HCT116 (cell line): ENCODE results near the gene RPS27. TPM values are rescaled to one million over a fixed set of nuclear protein-coding genes. Genes with fewer than 3 reads are reported as not detected.

Experiments used
- ATAC-seq: fragments of 200-7000 bp; cut with Tn5 transposase; 2 replicates; pipeline ENCODE4 v1.9.1; 2020; ENCODE audit warnings: mild to moderate bottlenecking, moderate library complexity
- BruUV-seq: library from RNA; stranded (reverse); fragments of 400-500 nt; replicated peaks from 2 replicates; lab custom pipeline; 2021; lab: Mats Ljungman, UMichigan
- CTCF ChIA-PET: fragments of 300-600 bp; sonication (Branson Sonifier 250); formaldehyde crosslinking; loops from one replicate; lab custom pipeline; 2021; ENCODE audit warnings: antibody characterized with exemption; lab: Charles Lee
- POLR2A ChIA-PET: fragments of 300-600, 350-600 bp; sonication (Branson Sonifier 250); formaldehyde crosslinking; loops from one replicate; lab custom pipeline; 2021; ENCODE audit warnings: antibody characterized with exemption; lab: Charles Lee
- RAD21 ChIA-PET, 2 experiments: fragments of 300-600 bp; sonication (Branson Sonifier 250); formaldehyde crosslinking; loops; one replicate each; lab custom pipeline; 2023; ENCODE audit warnings: low total read pairs in 2 of 2; ENCODE audit not compliant: uncharacterized antibody in 2 of 2, unreplicated experiment in 2 of 2, low non-redundant PET in 1 of 2; lab: Charles Lee
- DNase-seq: peaks from one replicate; pipeline ENCODE4 v3.0.0-alpha.2; 2010; ENCODE audit warnings: low read depth, low spot score
- H2AFZ ChIP-seq: fragments of 200-600 bp; shearing (Covaris generic), sonication (generic); 2 replicates; pipeline ENCODE4 v1.6.1; 2017; ENCODE audit warnings: low read depth, mixed run types, mixed read lengths, antibody characterized with exemption, low read length; ENCODE audit not compliant: poor library complexity, severe bottlenecking
- H3K27ac ChIP-seq: 2 replicates; pipeline ENCODE4 v1.5.1; 2012; ENCODE audit warnings: low read depth, low read length
- H3K27me3 ChIP-seq: fragments of 200-600 bp; sonication (generic); 2 replicates; pipeline ENCODE4 v1.6.1; 2016; ENCODE audit warnings: mixed run types, low read length, mixed read lengths; ENCODE audit not compliant: insufficient read depth
- H3K36me3 ChIP-seq, 2 experiments: fragments of 200-500 bp in 1 of 2; fragments of 200-600 bp in 1 of 2; sonication (Bioruptor generic) in 1 of 2; sonication (generic) in 1 of 2; 2 replicates each; pipeline versions ENCODE4 v1.5.1 to v1.6.1; 2014 to 2016; ENCODE audit warnings: low read length in 2 of 2, inconsistent platforms in 1 of 2, mixed read lengths in 1 of 2, mixed run types in 1 of 2; ENCODE audit not compliant: insufficient read depth in 2 of 2, control insufficient read depth in 1 of 2
- H3K4me1 ChIP-seq, 2 experiments: fragments of 200-600 bp in 1 of 2; sonication (generic) in 1 of 2; 2 replicates each; pipeline versions ENCODE4 v1.5.1 to v1.6.1; 2012 to 2017; ENCODE audit warnings: low read length in 2 of 2, inconsistent platforms in 1 of 2, mild to moderate bottlenecking in 1 of 2, mixed read lengths in 1 of 2, mixed run types in 1 of 2, moderate library complexity in 1 of 2; ENCODE audit not compliant: insufficient read depth in 2 of 2, control insufficient read depth in 1 of 2
- H3K4me2 ChIP-seq: fragments of 200-600 bp; sonication (generic); 2 replicates; pipeline ENCODE4 v1.6.1; 2017; ENCODE audit warnings: mixed run types, low read length, mixed read lengths
- H3K4me3 ChIP-seq, 2 experiments: fragments of 200-600 bp in 1 of 2; sonication (generic) in 1 of 2; replicated peaks in 1 of 2; 2 replicates each; pipeline ENCODE4 v1.5.1; 2011 to 2016; ENCODE audit warnings: low read length in 2 of 2, control low read depth in 1 of 2, low read depth in 1 of 2, mild to moderate bottlenecking in 1 of 2, mixed read lengths in 1 of 2, mixed run types in 1 of 2
- H3K79me2 ChIP-seq: fragments of 200-600 bp; sonication (generic); 2 replicates; pipeline ENCODE4 v1.6.1; 2017; ENCODE audit warnings: mild to moderate bottlenecking, mixed run types, low read length, moderate library complexity, mixed read lengths; ENCODE audit not compliant: insufficient read depth
- H3K9ac ChIP-seq: fragments of 200-600 bp; sonication (generic); 2 replicates; pipeline ENCODE4 v1.6.1; 2016; ENCODE audit warnings: low read length, mixed read lengths
- H3K9me2 ChIP-seq: fragments of 200-600 bp; sonication (generic), shearing (Covaris generic); 2 replicates; pipeline ENCODE4 v1.6.1; 2017; ENCODE audit warnings: mixed run types, mild to moderate bottlenecking, moderate library complexity; ENCODE audit not compliant: insufficient read depth
- H3K9me3 ChIP-seq, 2 experiments: fragments of 200-500 bp in 1 of 2; fragments of 200-600 bp in 1 of 2; sonication (Bioruptor generic) in 1 of 2; sonication (generic) in 1 of 2; 2 replicates each; pipeline ENCODE4 v1.6.1; 2014 to 2017; ENCODE audit warnings: low read length in 2 of 2, mixed read lengths in 2 of 2, inconsistent platforms in 1 of 2, low read depth in 1 of 2, mild to moderate bottlenecking in 1 of 2, mixed run types in 1 of 2, moderate library complexity in 1 of 2; ENCODE audit not compliant: control insufficient read depth in 1 of 2, insufficient read depth in 1 of 2
- H4K20me1 ChIP-seq: fragments of 200-600 bp; sonication (generic), shearing (Covaris generic); 2 replicates; pipeline ENCODE4 v1.6.1; 2017; ENCODE audit warnings: mixed run types, mild to moderate bottlenecking, moderate library complexity; ENCODE audit not compliant: insufficient read depth
- EGR1 ChIP-seq: IDR thresholded peaks from 2 replicates; pipeline ENCODE4 v1.6.1; 2012; ENCODE audit warnings: low read depth
- FOSL1 ChIP-seq: IDR thresholded peaks from 2 replicates; pipeline ENCODE4 v1.6.1; 2012; ENCODE audit warnings: low read depth
- MAX ChIP-seq: IDR thresholded peaks from 2 replicates; pipeline ENCODE4 v1.6.1; 2012
- REST ChIP-seq: IDR thresholded peaks from 2 replicates; pipeline ENCODE4 v1.6.1; 2012; ENCODE audit warnings: low read depth
- SIN3A ChIP-seq: IDR thresholded peaks from 2 replicates; pipeline ENCODE4 v1.6.1; 2012; ENCODE audit warnings: low read depth
- SRF ChIP-seq: IDR thresholded peaks from 2 replicates; pipeline ENCODE4 v1.6.1; 2012; ENCODE audit warnings: low read depth
- intact Hi-C: fragments of 100-400 bp; cut with micrococcal nuclease; formaldehyde crosslinking; loops from 2 replicates; pipeline ENCODE4 v1.10.0; 2022
- total RNA-seq: library from RNA; stranded (reverse); gene quantifications from one replicate; pipeline ENCODE4 v1.2.1, GENCODE V29; 2021; ENCODE audit not compliant: unreplicated experiment

Gene RPS27
- total RNA-seq, 1 experiment from 2014 or later, result 1,905 TPM

- ChIA-PET RAD21 (no interaction called here), CTCF (interaction anchor here (1.5 kb wide), 1 partner anchor 10 kb away, joined by 7 read pairs; the partner anchor contains the start of gene CREB3L4), POLR2A (interaction anchor here (1.6 to 2.7 kb wide), 2 partner anchors 13 to 33 kb away, joined by 3 to 7 read pairs; partner anchors contain the start of gene RPS27)
- no TSS peak for BruUV-seq
- no peak for TF ChIP-seq FOSL1
- TF ChIP-seq REST, result no peak
- no peak for TF ChIP-seq EGR1
- TF ChIP-seq SRF, result no peak
- TF ChIP-seq MAX, result no peak
- no peak for TF ChIP-seq SIN3A
- no peak overlapping the region for H2AFZ ChIP-seq
- peak overlapping the region; percentile 81 for H3K9ac ChIP-seq
- peak overlapping the region; percentile 64 to 88 for H3K4me3 ChIP-seq
- no peaks in the 10 kb centered on the region for H3K9me2 ChIP-seq
- H3K27ac ChIP-seq, result peak overlapping the region; percentile 94
- peak overlapping the region; percentile 87 for H3K4me2 ChIP-seq
- no peaks in the 10 kb centered on the region for H4K20me1 ChIP-seq
- H3K36me3 ChIP-seq, result peaks cover 7 to 15% of the 10 kb centered on the region in 2 experiments; a peak in 2 of 4 replicates
- H3K9me3 ChIP-seq, result no peaks in the 10 kb centered on the region
- H3K4me1 ChIP-seq, result peaks cover 12 to 30% of the 10 kb centered on the region in 2 experiments; a peak in 3 of 4 replicates
- ATAC-seq (peak; percentile 23), DNase-seq (no peak)
- no peaks in the 10 kb centered on the region for H3K27me3 ChIP-seq
- peaks cover 70% of the 10 kb centered on the region for H3K79me2 ChIP-seq
- intact Hi-C loops, result no loop called here
Measured at GRCh38 chr1:153957744-153958110, 32.8 kb upstream of the RPS27 start.
